ENCODE measurements around the gene VEGFA.

VEGFA gene

GRCh38 chr6:43738877-43739641 is 31.0 kb upstream of the VEGFA start:
- no peak for DNase-seq (ENCODE audit: low spot score)

GRCh38 chr6:43739642-43740091 is 30.3 kb upstream of the VEGFA start:
- no peak for DNase-seq (ENCODE audit: low spot score)

DNA sequence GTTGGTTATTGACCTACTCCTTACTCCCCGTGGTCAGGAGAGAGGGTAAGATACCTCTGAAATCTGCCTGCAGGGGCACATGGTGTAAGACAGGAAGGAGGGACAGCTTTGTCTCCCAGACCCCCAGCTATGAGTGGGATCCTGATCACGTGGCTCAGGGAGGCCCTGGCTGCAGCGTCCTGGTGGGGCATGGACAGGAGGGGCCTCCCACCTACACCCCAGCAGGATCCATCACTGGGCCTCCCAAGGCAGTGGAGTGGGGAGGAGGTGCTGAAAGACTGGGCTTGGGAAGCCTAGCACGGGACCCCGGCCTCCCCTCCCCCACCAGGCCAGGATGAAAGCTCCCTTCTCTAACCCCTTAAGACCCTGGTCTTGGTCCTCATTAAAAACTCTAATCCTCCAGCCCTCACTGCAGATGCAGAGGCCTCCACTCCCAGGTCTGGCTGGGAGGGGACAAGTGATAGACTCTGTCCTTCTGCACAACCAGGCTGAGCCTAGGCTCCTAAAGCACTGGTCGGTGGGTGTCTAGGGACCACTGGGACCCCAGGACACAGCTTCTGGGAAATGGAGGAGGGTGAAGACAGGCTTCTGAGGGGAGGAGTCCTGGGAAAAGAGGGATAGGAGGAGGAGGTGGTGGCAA is 29.6 kb upstream of the VEGFA start:
- DNase-seq (ENCODE audit: low spot score): no peak

DNA sequence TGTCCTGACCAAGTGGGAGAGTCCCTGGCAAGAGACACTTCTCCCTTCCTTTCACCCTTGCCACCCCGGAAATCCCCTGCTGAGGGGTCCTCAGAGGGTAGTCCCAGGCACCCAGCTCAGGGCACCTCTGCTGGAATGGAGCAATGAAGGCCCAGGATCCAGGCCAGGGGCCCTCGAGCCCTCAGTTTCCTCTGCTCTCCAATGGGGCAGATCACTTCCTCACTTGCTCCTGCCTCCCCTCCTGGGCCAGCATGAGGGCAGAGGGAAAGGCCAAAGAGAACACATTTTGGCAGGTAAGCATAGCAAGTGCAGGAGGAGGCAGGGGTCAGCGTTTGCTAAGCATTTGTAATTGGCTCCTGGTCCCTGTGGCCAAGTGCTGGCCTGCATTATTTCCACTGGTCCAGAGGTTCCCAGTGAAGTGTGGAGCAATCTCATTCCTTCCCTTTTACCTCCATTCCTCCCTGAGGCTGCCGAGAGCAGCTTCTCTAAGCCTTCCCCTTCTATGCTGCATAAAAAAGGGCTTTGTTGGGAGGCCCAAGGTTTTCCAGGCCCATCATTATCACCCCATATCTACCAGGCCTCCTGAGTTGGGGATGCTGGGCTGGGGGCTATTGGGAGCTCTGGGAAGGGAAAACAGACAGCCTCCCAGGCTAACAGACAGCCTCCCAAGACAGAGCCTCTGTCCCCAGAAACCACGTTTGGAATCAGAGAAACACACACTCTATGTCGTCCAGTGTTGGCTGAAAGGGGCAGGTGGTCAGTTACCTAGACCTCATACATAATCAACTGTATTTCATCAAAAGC is 28.8 kb upstream of the VEGFA start:
- DNase-seq (ENCODE audit: low spot score): no peak

GRCh38 chr6:43741829-43742228 is 28.2 kb upstream of the VEGFA start:
- no peak for DNase-seq (ENCODE audit: low spot score)

- DNase-seq (ENCODE audit: low spot score): no peak
These were observed 27.7 kb upstream of the VEGFA start for GRCh38 chr6:43742285-43742684.

DNA sequence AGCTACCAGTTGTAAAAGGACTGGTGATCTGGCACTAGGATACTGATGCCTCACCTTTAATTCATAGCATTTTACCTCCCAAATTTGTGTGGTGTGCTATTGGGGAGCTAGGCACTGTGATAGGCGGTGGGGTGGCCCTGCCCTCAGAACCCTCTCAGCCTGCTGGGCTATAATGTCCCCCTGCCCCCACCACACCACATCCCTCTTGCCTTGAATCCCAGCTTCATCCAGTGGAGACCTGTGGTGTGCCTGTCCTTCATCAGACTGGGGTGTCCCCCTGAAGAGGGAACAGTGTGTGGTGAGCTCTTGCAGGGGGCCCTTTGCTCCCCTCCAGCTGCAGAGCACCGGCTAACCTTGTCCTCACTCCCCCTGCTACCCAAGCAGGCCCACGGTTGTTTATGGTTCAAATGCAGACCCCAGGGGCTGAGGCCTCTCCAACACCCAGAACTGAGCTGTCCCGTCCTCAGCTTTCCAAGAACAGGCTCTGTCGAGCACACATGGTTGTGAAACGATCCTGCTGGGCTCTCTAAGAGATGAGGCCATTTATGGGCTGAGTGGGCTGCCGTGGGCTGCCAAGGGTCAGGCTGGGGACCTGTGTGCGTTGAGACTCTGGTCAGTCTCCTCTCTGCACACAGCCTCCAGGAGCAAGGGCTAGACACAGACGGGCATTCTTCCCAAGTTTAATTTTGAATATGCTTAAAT is 26.9 kb upstream of the VEGFA start:
- DNase-seq (ENCODE audit: low spot score): no peak

- no peak for DNase-seq (ENCODE audit: low spot score)
These were observed 26.2 kb upstream of the VEGFA start for GRCh38 chr6:43743682-43744381.

DNA sequence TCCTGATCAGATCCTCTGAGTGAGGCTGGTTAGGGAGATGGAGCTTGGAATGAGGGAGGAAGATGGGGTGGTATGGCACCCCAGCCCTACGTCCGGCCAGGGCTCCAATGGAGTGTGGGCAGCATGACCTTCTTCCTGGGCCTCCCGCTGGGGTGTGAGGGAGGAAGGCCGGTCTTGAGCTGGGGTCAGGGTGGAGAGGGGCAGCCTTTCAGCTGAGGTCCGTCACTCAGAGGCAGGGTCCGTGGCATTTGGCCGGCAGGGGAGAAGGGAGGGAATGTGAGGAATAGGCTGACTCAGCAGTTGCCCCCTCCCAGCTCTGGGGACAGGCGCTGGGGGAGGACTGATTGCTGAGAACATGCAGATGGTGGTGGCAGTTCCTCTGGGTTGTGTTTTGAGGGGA is 25.5 kb upstream of the VEGFA start:
- no peak for DNase-seq (ENCODE audit: low spot score)

- no peak for DNase-seq (ENCODE audit: low spot score)
These were observed 24.9 kb upstream of the VEGFA start for GRCh38 chr6:43744931-43745727.

GRCh38 chr6:43746071-43746470 is 23.9 kb upstream of the VEGFA start:
- no peak for DNase-seq (ENCODE audit: low spot score)

- DNase-seq (ENCODE audit: low spot score): no peak
These were observed 23.4 kb upstream of the VEGFA start for GRCh38 chr6:43746613-43747102.

GRCh38 chr6:43747784-43748183 is 22.2 kb upstream of the VEGFA start:
- DNase-seq (ENCODE audit: low spot score): no peak

- no peak for DNase-seq (ENCODE audit: low spot score)
These were observed 21.2 kb upstream of the VEGFA start for GRCh38 chr6:43748765-43749164.

- no peak for DNase-seq (ENCODE audit: low spot score)
These were observed 20.6 kb upstream of the VEGFA start for GRCh38 chr6:43749461-43749860.

GRCh38 chr6:43750622-43751021 is 19.4 kb upstream of the VEGFA start:
- no peak for DNase-seq (ENCODE audit: low spot score)

DNA sequence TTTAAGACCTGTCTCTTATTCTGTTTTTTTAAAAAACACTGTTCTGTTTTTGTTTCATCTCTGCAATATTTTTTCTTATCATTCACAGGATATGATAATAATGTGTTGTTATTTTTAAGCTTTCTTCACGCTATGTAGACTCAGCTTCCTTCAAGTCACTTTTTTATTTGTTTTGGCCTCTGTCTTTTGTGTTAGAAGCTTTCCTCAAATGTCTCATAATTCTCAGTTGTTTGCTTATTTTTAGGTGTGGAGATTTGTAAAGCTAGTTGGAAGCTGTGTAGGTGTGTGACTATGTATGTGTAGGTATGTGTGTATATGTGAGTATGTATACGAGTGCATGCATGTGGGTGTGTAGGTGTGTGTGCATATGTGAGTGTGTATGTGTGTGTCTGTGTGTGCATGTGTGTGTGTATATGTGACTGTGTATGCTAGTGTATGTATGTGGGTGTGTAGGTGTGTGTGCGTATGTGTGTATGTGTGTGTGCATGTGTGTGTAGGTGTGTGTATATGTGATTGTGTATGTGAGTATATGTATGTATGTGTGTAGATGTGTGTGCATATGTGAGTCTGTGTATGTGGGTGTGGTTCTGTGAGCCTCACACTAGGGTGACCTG is 16.3 kb upstream of the VEGFA start:
- no peak for DNase-seq (ENCODE audit: low spot score)

DNA sequence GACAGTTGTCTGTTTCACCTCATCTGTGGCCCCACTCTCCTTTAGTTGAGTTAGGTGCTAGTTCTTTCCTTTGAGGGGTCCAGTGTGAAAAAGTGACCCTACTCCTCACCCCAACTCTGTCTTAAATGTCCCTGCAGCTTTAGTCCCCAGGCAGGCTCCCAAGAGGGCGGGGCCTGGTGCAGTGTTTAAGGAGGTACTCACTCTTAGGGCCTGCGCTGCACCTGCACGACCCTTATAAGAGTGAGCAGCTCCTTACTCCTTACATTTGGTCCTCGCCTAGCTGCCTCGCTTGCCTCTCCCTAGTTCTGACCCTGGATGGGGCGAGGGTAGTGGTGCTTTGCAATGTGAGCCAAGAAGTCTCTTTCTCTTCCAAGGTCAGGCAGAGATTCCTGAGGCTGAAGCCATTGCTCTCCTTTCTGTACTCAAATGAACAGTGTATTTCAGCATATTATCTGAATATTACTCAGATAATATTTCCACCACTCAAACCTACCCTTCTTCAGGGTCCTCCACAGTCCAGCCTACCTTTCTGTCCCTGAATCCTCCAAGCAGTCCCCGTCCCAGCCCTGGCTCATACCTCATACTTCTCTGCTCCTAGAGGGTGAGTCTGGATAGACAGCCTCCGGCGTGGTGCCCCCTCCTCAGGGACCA is 11.9 kb upstream of the VEGFA start:
- no peak for DNase-seq (ENCODE audit: low spot score)

- DNase-seq (ENCODE audit: low spot score): no peak
These were observed 11.4 kb upstream of the VEGFA start for GRCh38 chr6:43758617-43759050.

Measured in pons (tissue), 1 donor.